T47D (cell line): ENCODE data around the gene FAM217A.
"Not testable (repeated sequence)": the region's sequence is repeated elsewhere in the genome, so short reads cannot be mapped to it uniquely, and the experiment has no call there.

Source experiments
- DNase-seq, 2 experiments: peaks; one replicate each; pipeline versions ENCODE4 v3.0.0 to v3.0.0-alpha.2; 2011 to 2012; ENCODE audit warnings: low read depth in 1 of 2, low spot score in 1 of 2
- JUND ChIP-seq: IDR thresholded peaks from 2 replicates; pipeline ENCODE4 v1.6.1; 2012; ENCODE audit warnings: low read depth
- in situ Hi-C: cut with HindIII; loops from 2 replicates; pipeline ENCODE4 v1.10.0; 2016; ENCODE audit warnings: low sequenced_read_pairs, low pct_unique_long_range_greater_than_20kb

The FAM217A gene

GRCh38 chr6:4105980-4106536 lies 27.1 kb upstream of the FAM217A start:
- in situ Hi-C loops, result no loop called here
- TF ChIP-seq JUND, result no peak
- DNase-seq, result no peak

- TF ChIP-seq JUND, result no peak
- DNase-seq, result peak in 1 of 2 experiments; percentile 55
- in situ Hi-C loops, result no loop called here
Observed at GRCh38 chr6:4103929-4104328, 25.0 kb upstream of the FAM217A start.

GRCh38 chr6:4102687-4103244 lies 23.8 kb upstream of the FAM217A start:
- TF ChIP-seq JUND, result no peak
- no peak for DNase-seq

GRCh38 chr6:4101298-4101697 lies 22.4 kb upstream of the FAM217A start:
- in situ Hi-C loops, result no loop called here
- DNase-seq, result no peak
- TF ChIP-seq JUND, result no peak

More at GRCh38 chr6:4102687-4103244, 23.8 kb upstream of the FAM217A start:
- in situ Hi-C loops, result no loop called here

- DNase-seq, result no peak
- in situ Hi-C loops, result no loop called here
- no peak for TF ChIP-seq JUND
Observed at GRCh38 chr6:4100655-4101054, 21.7 kb upstream of the FAM217A start.

DNA sequence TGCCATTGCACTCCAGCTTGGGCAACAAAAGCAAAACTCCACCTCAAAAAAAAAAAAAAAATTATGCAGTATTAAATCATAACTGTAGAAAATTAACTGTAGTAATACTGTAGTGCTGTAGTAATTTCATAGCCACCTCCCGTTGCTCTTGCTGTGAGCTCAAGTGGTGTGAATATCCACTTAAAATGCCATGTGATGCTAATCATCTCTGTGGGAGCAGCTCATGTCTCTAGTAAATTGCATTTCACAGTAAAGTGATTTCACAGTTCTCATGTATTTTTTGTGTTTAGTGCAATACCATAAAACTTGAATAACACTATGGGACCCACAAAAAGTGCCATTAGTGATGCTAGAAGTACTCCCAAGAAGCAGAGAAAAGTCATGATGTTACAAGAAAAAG lies 14.4 kb upstream of the FAM217A start:
- no peak for DNase-seq
- in situ Hi-C loops, result no loop called here
- no peak for TF ChIP-seq JUND

DNA sequence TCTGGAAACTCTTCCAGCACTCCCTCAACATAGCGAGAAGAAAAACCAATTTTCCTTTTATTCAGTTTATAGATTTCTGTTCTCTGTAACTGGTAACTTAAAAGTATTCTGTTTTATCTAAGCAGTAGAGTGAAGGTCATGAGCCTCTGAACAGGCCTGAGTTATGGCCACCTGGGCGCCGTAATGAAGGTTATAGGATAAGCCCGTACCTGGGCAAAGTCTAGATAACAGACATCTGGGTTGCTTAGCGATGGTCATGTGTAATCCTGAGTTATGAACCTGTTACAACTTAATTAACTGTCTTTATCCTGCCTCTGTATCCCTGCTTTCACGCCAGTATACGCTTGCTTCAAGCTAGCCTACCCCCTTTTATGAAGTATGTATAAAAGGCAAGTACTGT lies 13.0 kb upstream of the FAM217A start:
- TF ChIP-seq JUND, result no peak
- DNase-seq, result no peak
- in situ Hi-C loops, result no loop called here

- DNase-seq, in situ Hi-C loops: not testable (repeated sequence)
Observed at GRCh38 chr6:4090043-4090442, 11.1 kb upstream of the FAM217A start.

DNA sequence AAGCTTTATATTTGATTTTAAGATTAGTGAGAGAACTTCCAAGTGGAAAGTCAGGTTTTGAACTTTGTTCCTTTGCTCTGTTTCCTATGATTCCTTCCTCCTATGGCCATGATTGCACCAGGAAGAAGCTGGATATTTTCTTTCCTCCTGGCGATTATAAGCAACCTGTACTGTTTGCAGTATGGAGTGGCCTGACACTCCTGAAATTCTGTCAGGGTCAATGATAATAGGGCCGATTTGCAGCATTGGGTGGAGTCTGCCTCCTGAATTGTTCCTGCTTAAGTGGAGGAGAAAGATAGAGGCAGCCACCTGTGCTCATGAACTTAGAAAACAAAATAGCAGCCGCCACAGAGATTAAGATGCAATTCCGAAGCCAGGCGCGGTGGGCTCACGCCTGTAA lies 9.8 kb upstream of the FAM217A start:
- TF ChIP-seq JUND, result no peak
- DNase-seq, result no peak
- in situ Hi-C loops, result no loop called here

DNA sequence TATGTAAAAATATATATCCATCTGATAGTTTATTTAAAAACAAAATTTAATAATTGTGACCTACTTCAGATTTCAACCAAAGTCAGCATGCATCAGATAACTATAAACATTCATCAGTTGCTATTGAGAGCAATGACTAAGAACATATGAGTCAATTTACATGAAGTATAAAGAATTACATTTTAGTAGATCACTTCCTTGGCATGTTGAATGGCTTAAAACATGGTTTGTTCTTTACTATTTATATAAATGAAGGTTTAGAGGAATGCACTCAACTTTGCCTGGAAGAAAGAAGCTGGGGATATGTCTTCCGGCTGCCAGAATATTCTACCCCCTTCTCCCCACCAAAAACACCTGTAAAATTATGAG lies 6.4 kb upstream of the FAM217A start:
- in situ Hi-C loops, result no loop called here
- no peak for TF ChIP-seq JUND
- no peak for DNase-seq

- in situ Hi-C loops, result no loop called here
- TF ChIP-seq JUND, result no peak
- no peak for DNase-seq
Observed at GRCh38 chr6:4084444-4085331, 5.8 kb upstream of the FAM217A start.

DNA sequence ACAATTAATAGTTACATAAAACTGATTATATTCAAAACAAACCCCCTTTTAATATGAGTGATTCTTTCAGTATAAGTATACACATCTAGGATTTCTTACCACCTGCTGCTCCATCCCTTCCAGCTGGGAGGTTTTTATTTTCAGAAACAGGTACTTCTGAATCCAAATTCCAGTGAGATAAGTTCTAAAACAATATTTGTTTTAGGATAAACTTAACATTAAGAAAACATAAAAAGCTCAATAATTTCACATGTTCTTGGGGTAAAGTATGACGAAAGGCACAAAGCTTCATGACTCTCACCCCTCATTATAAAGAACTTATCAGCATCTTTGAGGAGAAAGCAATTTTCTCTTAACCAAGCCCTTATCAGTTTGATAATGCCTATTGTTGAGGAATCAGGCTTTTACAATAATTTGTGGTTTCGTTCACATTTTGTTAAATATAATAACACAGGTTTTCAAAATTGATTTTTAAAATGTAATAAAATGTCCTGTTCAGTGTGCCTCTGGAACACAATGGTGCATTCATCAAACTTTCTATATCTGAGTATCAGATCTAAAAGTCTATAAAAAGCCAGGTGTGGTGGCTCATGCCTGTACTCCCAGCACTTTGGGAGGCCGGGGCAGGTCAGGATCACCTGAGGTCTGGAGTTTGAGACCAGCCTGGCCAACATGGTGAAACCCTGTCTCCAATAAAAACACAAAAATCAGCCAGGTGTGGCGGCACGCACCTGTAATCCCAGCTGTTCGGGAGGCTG lies 4.3 kb downstream of the FAM217A start:
- DNase-seq, result no peak
- in situ Hi-C loops, result no loop called here
- no peak for TF ChIP-seq JUND

GRCh38 chr6:4071330-4071729 lies 7.6 kb downstream of the FAM217A start:
- peak in 1 of 2 experiments; percentile 8 for DNase-seq
- TF ChIP-seq JUND, result no peak
- in situ Hi-C loops, result no loop called here
